ENCODE results near the gene SIN3A.
A peak's percentile ranks its signal among the peaks of the same experiment; 100 is the strongest.
"Not testable (repeated sequence)": the region's sequence is repeated elsewhere in the genome, so short reads cannot be mapped to it uniquely, and the experiment has no call there.

The SIN3A gene

GRCh38 chr15:75449585-75450306 is 1.7 kb downstream of the SIN3A start:
- no peak for DNase-seq

DNA sequence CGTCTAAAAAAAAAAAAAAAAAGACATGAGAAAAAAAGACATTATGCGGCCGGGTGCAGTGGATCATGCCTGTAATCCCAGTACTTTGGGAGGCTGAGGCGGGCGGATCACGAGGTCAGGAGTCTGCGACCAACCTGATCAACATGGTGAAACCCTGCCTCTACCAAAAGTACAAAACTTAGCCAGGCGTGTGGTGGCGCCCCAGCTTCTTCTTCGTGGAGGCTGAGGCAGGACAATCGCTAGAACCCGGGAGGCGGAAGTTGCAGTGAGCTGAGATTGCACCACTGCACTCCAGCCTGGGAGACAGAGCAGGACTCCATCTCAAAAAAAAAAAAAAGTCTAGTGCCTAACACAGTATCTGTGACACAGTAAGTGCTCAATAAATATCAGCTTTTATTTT is 3.3 kb downstream of the SIN3A start:
- peak; percentile 67 for DNase-seq

- DNase-seq: no peak
These were observed 5.3 kb downstream of the SIN3A start for GRCh38 chr15:75446151-75446550.

DNA sequence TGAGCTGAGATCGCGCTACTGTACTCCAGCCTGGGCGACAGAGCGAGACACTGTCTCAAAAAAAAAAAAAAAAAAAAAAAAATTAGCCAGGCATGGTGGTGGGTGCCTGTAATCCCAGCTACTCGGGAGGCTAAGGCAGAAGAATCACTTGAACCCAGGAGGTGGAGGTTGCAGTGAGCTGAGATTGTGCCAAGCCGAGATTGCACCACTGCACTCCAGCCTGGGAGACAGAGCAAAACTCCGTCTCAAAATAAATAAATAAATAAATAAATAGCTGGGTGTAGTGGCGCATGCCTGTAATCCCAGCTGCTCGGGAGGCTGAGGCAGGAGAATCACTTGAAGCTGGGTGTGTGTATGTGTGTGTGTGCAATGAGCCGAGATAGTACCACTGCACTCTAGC is 6.2 kb downstream of the SIN3A start:
- not testable (repeated sequence) for DNase-seq

DNA sequence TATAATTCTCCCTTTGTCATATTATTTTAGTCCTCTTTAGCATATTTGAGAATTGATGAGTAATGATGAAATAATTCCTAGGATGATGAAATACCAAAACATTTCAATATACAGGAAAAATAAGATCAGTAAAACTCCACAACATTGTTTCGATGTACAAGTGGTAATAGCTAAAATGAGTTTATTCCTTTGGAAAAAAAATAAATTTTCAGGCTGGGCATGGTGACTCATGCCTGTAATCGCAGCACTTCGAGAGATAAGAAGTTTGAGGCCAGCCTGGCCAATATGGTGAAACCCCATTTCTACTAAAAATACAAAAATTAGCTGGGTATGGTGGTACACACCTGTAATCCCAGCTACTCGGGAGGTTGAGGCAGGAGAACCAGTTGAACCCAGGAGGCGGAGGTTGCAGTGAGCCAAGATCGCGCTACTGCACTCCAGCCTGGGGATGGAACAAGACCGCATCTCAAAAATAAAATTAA is 7.5 kb downstream of the SIN3A start:
- not testable (repeated sequence) for DNase-seq

- no peak for DNase-seq
These were observed 13.8 kb downstream of the SIN3A start for GRCh38 chr15:75437721-75438120.

- no peak for DNase-seq
These were observed 14.6 kb downstream of the SIN3A start for GRCh38 chr15:75436881-75437280.

DNA sequence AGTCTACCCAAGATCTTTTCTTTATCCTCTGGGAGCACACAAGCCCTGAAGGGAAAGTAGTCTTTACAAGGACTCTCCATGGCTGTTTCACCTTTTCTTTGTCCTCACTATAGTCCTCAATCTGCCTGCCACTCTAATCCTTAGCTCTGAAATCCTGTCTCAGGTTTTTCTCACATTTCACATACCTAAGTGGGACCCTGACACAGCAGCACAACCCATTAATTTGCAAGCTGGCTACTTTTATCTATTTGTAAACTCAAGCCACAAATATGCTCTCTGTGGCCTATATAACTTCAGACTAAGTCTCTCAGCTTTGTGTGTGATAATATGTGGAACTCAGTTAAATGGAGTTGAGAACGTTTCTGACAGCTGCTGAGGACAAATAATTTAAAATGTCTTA is 19.8 kb downstream of the SIN3A start:
- no peak for DNase-seq

DNA sequence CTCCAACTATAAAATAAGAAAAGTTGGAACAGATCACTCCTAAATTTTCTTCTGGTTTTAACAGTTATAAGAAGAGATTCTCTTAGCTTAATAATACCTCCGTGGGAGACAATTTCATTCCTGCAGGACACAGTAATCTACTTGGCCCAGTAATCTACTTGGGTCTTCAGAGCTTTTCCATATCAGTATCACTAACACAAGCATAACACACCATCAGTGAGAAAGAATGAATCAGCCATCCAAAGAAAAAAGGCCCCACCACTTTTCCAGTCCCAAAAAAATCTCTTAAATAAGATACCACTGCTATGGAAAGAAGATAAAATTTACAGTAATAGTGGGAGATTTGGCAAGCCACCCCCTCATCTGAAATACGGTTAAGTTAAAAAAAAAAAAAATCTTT is 20.2 kb downstream of the SIN3A start:
- no peak for DNase-seq

- no peak for DNase-seq
These were observed 21.2 kb downstream of the SIN3A start for GRCh38 chr15:75430259-75430658.

GRCh38 chr15:75428152-75428551 is 23.3 kb downstream of the SIN3A start:
- no peak for DNase-seq

DNA sequence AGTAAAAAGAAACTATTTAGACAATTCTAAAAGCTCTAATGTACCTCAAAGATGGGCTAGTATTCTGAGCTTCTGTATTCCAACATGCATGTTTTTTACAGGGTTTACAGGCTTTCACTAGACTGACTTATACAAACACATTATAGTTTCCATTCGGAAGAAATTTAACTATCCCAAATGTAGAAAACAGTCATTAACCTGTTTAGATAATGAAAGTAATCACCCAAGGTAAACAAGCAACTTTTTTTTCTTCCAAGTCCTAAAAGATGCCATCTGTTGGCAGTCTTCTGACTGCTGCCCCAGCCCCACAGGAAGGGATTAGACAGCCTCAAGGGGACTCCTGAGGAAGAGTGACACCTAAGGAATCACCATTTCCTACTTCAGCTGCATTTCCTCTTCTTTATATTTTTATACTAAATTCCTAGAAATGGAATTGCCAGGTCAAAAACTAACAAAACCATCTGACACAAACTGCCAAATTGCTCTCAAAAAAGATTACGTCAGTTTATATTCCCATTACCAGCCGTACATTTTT is 25.5 kb downstream of the SIN3A start:
- DNase-seq: peak; percentile 18

GRCh38 chr15:75422554-75422953 is 28.9 kb downstream of the SIN3A start:
- DNase-seq: no peak

DNA sequence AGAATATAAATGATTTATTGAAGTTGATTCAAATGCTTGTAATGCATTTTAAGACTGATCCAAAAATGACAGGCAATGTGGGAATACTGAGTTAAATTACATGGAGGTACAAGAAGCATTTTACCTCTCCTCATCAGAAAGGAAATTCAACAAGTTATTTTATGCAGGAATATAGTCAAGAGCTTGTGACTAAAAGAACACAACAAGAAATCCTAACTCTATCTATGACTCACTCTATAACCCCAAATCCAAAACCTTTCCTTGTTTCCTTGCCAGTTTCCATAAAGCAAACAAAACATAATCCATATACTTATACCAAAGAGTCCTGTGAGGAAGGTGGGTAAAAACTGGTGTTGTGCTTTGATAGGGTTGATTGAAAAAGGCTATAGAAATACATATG is 30.8 kb downstream of the SIN3A start:
- no peak for DNase-seq

DNA sequence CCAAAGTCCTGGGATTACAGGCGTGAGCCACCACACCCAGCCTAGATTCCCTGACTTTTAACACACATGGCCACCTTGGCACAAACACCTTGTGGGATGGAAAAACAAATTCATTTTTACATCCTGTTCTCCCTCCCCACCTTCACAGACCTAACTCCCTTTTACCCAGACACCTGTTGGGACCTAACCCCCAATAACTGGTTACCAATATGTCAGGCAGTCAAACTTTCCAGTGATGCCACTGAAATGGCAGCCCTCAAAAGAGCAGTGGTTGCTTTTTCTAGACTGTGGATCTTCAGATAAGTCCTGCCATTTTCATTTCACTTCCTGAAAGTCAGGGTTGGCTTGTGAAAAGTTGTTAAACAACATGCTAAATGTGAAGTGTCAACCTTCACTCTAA is 34.9 kb downstream of the SIN3A start:
- peak; percentile 8 for DNase-seq

DNA sequence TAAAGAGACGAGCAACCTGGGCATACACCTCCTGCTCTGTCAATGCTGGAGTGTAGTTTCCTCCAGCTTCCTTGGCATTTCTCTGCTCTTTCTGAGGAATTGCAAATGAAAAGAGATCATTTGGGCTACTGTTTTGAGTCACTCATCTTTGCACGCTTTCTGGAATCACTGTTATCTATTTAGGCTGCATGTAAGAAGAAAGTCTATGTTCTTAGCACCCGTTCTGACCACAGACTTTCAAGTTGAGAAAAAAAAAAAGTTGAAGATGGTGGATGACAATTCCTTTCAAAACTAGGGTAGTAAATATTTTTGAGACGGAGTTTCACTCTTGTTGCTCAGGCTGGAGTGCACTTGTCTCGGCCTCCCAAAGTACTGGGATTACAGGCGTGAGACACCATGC is 41.3 kb downstream of the SIN3A start:
- DNase-seq: no peak

DNA sequence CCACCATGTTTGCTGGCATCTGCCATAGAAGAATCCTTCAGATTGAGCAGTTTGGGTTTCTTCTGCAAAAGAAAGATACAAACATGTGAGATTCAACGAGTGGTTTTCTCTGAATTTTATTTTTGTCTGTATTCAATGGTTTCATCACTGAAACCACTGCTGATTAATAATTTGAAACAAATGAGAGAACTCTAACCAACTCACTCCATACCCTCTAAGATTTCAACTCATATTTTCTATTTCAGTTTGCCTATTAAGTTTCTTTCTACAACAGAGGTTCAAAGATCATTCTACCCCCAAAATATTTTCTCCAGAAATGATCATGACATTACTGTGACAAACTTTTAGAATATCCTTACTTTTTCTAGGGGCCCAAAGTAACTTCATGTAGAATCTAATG is 44.4 kb downstream of the SIN3A start:
- DNase-seq: no peak

GRCh38 chr15:75403892-75404291 is 47.6 kb downstream of the SIN3A start:
- no peak for DNase-seq

- DNase-seq: no peak
These were observed 54.0 kb downstream of the SIN3A start for GRCh38 chr15:75397494-75397893.

GRCh38 chr15:75389791-75390382 is 61.6 kb downstream of the SIN3A start:
- no peak for DNase-seq

DNA sequence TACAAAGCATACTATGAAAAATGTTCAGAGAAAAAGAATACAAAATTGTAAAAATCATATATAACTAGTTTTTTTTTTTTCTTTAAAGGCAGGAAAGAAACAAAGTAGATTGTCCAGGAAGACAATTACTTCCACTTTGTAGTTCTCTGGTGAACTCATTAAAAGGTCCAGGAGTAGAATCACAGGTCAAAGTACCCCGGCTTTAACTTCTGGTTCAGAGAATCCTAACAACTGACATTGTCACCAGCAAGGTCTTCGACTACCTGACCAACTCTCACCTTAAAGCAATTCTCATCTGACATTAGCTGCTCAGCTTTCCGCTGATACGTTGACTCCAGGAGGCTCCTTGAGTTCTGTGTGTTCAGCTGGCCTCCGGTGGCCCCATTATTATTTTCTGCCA is 67.5 kb downstream of the SIN3A start:
- DNase-seq: not testable (repeated sequence)

DNA sequence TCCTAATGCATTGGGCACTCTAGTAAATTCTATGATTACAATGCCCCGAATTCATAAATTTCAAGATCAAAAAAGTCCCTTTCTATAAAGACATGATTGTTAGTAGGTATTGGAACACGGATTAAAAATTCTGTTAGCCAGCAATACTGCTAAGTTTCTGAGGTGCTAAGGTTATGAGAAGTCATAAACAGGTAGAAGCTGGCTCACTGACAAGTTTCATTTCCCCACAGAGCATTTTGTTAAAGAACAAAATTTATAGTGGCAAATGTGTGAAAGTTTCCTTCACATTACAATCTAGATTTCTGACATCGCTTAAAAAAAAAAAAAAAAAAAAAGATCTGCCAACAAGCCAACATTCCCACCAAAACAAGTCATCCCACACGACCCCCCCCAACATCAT is 70.7 kb downstream of the SIN3A start:
- no peak for DNase-seq

- no peak for DNase-seq
These were observed 79.4 kb downstream of the SIN3A start for GRCh38 chr15:75371901-75372688.

GRCh38 chr15:75371486-75371885 is 80.0 kb downstream of the SIN3A start:
- DNase-seq: no peak

All from MV-4-11 (cell line).